ENCODE measurements around the gene PAX5. TPM values are rescaled to one million over a fixed set of nuclear protein-coding genes. Genes with fewer than 3 reads are reported as not detected.

Gene PAX5
- total RNA-seq, 3 donors from 2014 or later = 0.59 TPM; not detected in 2

- no peak overlapping the region for H3K4me3 ChIP-seq
These were observed 136.6 kb downstream of the PAX5 start for GRCh38 chr9:36897478-36897877.

GRCh38 chr9:36897019-36897418, 137.0 kb downstream of the PAX5 start:
- no peak for TF ChIP-seq POLR2AphosphoS5 (IDR thresholded peaks at IDR 0.05)
- no peak for TF ChIP-seq POLR2A (IDR thresholded peaks at IDR 0.05)
- no peak for TF ChIP-seq CTCF (IDR thresholded peaks at IDR 0.05)
- no peaks in the 10 kb centered on the region for H3K36me3 ChIP-seq
- H3K4me3 ChIP-seq = no peak overlapping the region
- H3K9me3 ChIP-seq = no peaks in the 10 kb centered on the region
- H3K27me3 ChIP-seq = no peaks in the 10 kb centered on the region
- no peak for DNase-seq (ENCODE audit: low spot score in 2 of 2)
- intact Hi-C loops (cut with DNase I; ENCODE audit: low total_unique reads) = no loop called here
- H3K4me1 ChIP-seq = no peaks in the 10 kb centered on the region
- no peak overlapping the region for H3K27ac ChIP-seq

More at GRCh38 chr9:36897478-36897877, 136.6 kb downstream of the PAX5 start:
- no peaks in the 10 kb centered on the region for H3K4me1 ChIP-seq
- TF ChIP-seq POLR2A (IDR thresholded peaks at IDR 0.05) = no peak
- TF ChIP-seq CTCF (IDR thresholded peaks at IDR 0.05) = no peak
- TF ChIP-seq POLR2AphosphoS5 (IDR thresholded peaks at IDR 0.05) = no peak
- no peaks in the 10 kb centered on the region for H3K9me3 ChIP-seq
- no peak overlapping the region for H3K27ac ChIP-seq
- no peaks in the 10 kb centered on the region for H3K27me3 ChIP-seq
- DNase-seq (ENCODE audit: low spot score in 2 of 2) = no peak
- H3K36me3 ChIP-seq = no peaks in the 10 kb centered on the region
- intact Hi-C loops (cut with DNase I; ENCODE audit: low total_unique reads) = no loop called here

GRCh38 chr9:36896296-36896695, 137.8 kb downstream of the PAX5 start:
- no peaks in the 10 kb centered on the region for H3K27me3 ChIP-seq
- H3K4me3 ChIP-seq = no peak overlapping the region
- no peaks in the 10 kb centered on the region for H3K9me3 ChIP-seq
- no peak overlapping the region for H3K27ac ChIP-seq
- DNase-seq (ENCODE audit: low spot score in 2 of 2) = no peak
- no peaks in the 10 kb centered on the region for H3K36me3 ChIP-seq
- no peak for TF ChIP-seq POLR2AphosphoS5 (IDR thresholded peaks at IDR 0.05)
- TF ChIP-seq CTCF (IDR thresholded peaks at IDR 0.05) = no peak
- TF ChIP-seq POLR2A (IDR thresholded peaks at IDR 0.05) = no peak
- H3K4me1 ChIP-seq = no peaks in the 10 kb centered on the region
- intact Hi-C loops (cut with DNase I; ENCODE audit: low total_unique reads) = no loop called here

DNA sequence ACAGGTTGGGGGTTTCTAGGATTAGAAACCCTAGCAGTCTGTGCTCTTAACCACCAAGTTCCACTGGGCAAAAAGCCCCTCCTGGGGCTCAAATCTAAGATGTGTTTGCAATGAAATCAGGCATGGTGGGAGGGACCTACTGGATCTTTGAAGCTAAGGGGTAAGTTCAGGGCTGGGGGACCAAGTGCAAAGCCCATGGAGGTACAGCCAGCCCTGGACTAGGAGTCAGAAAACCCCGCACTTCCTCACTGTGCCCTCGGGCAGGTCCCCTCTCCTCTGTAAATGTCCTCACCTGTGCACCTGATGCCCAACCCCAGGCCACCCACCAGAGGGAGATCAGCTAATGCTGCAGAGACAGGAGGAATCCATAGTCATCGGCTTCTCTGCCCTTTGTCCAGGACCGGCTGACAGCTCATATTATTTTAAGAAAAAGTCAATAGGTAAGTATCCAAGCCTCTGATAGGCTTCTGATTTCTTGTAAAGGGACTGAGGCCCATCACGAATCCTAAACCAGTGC, 138.3 kb downstream of the PAX5 start:
- H3K4me3 ChIP-seq = no peak overlapping the region
- TF ChIP-seq CTCF (IDR thresholded peaks at IDR 0.05) (no peak), POLR2AphosphoS5 (IDR thresholded peaks at IDR 0.05) (no peak), POLR2A (IDR thresholded peaks at IDR 0.05) (no peak)
- DNase-seq (ENCODE audit: low spot score in 2 of 2) = no peak
- no peak overlapping the region for H3K27ac ChIP-seq
- H3K4me1 ChIP-seq = no peaks in the 10 kb centered on the region
- H3K36me3 ChIP-seq = no peaks in the 10 kb centered on the region
- intact Hi-C loops (cut with DNase I; ENCODE audit: low total_unique reads) = no loop called here
- H3K27me3 ChIP-seq = no peaks in the 10 kb centered on the region
- no peaks in the 10 kb centered on the region for H3K9me3 ChIP-seq

DNA sequence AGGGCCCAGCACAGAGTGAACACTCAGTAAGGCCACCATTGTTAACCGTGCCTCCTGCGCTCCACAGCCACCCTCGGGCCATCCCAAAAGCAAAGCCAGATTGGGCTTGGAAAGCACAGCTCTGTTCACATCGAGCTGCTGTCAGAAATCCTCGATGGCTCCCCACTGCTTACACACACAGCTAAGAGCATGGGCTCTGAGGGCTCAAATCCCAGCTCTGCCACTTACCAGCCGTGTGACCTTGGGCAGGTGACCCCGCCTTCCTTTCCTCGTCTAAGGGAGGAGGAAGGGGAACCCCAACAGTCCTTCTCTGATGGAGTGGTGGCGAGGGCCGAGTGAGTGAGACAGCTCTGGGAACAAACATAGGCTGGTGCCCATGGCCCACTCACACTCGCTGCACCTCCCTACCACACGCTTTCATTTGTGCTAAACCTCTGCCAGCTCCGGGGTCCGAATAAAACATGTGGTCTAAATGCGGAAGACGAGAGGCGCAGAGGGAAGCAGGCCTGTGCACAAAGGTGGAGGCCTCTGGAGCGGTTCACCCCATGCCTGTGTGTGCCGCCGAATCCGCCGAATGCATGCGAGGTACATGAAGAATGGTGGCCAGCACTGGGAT, 139.3 kb downstream of the PAX5 start:
- DNase-seq (ENCODE audit: low spot score in 2 of 2) = no peak
- no peaks in the 10 kb centered on the region for H3K27me3 ChIP-seq
- no peak overlapping the region for H3K27ac ChIP-seq
- H3K9me3 ChIP-seq = no peaks in the 10 kb centered on the region
- intact Hi-C loops (cut with DNase I; ENCODE audit: low total_unique reads) = no loop called here
- no peak overlapping the region for H3K4me3 ChIP-seq
- TF ChIP-seq CTCF (IDR thresholded peaks at IDR 0.05) (no peak), POLR2AphosphoS5 (IDR thresholded peaks at IDR 0.05) (no peak), POLR2A (IDR thresholded peaks at IDR 0.05) (no peak)
- no peaks in the 10 kb centered on the region for H3K4me1 ChIP-seq
- no peaks in the 10 kb centered on the region for H3K36me3 ChIP-seq

All from breast epithelium (tissue), 4 donors.